Endothelial cell of umbilical vein (primary cell): Measurements from ENCODE around the gene KRTAP29-1. TPM values are rescaled to one million over a fixed set of nuclear protein-coding genes. Genes with fewer than 3 reads are reported as not detected.
"Not testable (repeated sequence)": the region's sequence is repeated elsewhere in the genome, so short reads cannot be mapped to it uniquely, and the experiment has no call there.

Experiments
- BruUV-seq: library from RNA; stranded (reverse); fragments of 400-500 nt; replicated peaks from 2 replicates; lab custom pipeline; 2021; lab: Mats Ljungman, UMichigan
- CTCF ChIA-PET: fragments of 300-600, 350-600 bp; sonication (Branson Sonifier 250); formaldehyde crosslinking; loops from one replicate; lab custom pipeline; 2021; ENCODE audit warnings: antibody characterized with exemption, inconsistent platforms; lab: Charles Lee
- POLR2A ChIA-PET: fragments of 300-600, 350-600 bp; sonication (Branson Sonifier 250); formaldehyde crosslinking; loops from one replicate; lab custom pipeline; 2021; ENCODE audit warnings: antibody characterized with exemption, inconsistent platforms; lab: Charles Lee
- DNase-seq: peaks from one replicate; pipeline ENCODE4 v3.0.0-alpha.2; 2011; ENCODE audit warnings: low read depth, low spot score
- FAIRE-seq: peaks from 2 replicates; lab custom pipeline; 2011; peaks lifted over from hg19 to GRCh38; lab: Jason Lieb, UNC
- H2AFZ ChIP-seq: 2 replicates; pipeline ENCODE4 v1.6.0; 2012; ENCODE audit warnings: low read depth, low read length, control low read depth, inconsistent platforms
- H3K27ac ChIP-seq: 2 replicates; pipeline ENCODE4 v1.5.1; 2011; ENCODE audit warnings: low read depth, mild to moderate bottlenecking, control low read depth, low read length, moderate library complexity; ENCODE audit not compliant: insufficient read depth
- H3K27me3 ChIP-seq, 2 experiments: 2 replicates each; pipeline versions ENCODE4 v1.6.0 to v1.6.1; 2011; ENCODE audit warnings: low read length in 2 of 2, mixed read lengths in 1 of 2; ENCODE audit not compliant: control insufficient read depth in 2 of 2, insufficient read depth in 2 of 2
- H3K36me3 ChIP-seq, 2 experiments: 2 replicates in 1 of 2; 3 replicates in 1 of 2; pipeline ENCODE4 v1.5.1; 2011; ENCODE audit warnings: low read length in 2 of 2, mild to moderate bottlenecking in 1 of 2, moderate library complexity in 1 of 2; ENCODE audit not compliant: control insufficient read depth in 2 of 2, insufficient read depth in 2 of 2; ENCODE audit errors: extremely low read depth in 1 of 2
- H3K4me1 ChIP-seq: 3 replicates; pipeline ENCODE4 v1.5.1; 2011; ENCODE audit warnings: mild to moderate bottlenecking, low read length; ENCODE audit not compliant: control insufficient read depth, insufficient read depth; ENCODE audit errors: extremely low read depth
- H3K4me2 ChIP-seq: 2 replicates; pipeline ENCODE4 v1.6.1; 2011; ENCODE audit warnings: low read length, control low read depth, mixed read lengths; ENCODE audit not compliant: insufficient read depth
- H3K4me3 ChIP-seq, 3 experiments: fragments of 200-600 bp in 1 of 3; sonication (generic), shearing (Covaris generic) in 1 of 3; replicated peaks in 1 of 3; 2 replicates each; pipeline ENCODE4 v1.5.1; 2011 to 2016; ENCODE audit warnings: control low read depth in 3 of 3, low read length in 3 of 3, mild to moderate bottlenecking in 2 of 3, inconsistent platforms in 1 of 3, low read depth in 1 of 3, moderate library complexity in 1 of 3; ENCODE audit not compliant: insufficient read depth in 1 of 3
- H3K79me2 ChIP-seq: 2 replicates; pipeline ENCODE4 v1.6.0; 2012; ENCODE audit warnings: low read length, inconsistent platforms; ENCODE audit not compliant: control insufficient read depth, insufficient read depth
- H3K9ac ChIP-seq: replicated peaks from 2 replicates; pipeline ENCODE3; 2011; ENCODE audit warnings: low read length, control low read depth; ENCODE audit not compliant: insufficient read depth; ENCODE audit errors: extremely low read depth
- H3K9me1 ChIP-seq: replicated peaks from 3 replicates; pipeline ENCODE4 v1.6.0; 2011; ENCODE audit warnings: mild to moderate bottlenecking, low read length; ENCODE audit not compliant: control insufficient read depth, insufficient read depth; ENCODE audit errors: extremely low read depth
- H3K9me3 ChIP-seq: replicated peaks from 2 replicates; pipeline ENCODE4 v1.5.1; 2012; ENCODE audit warnings: low read length, inconsistent platforms; ENCODE audit not compliant: control insufficient read depth, insufficient read depth
- H4K20me1 ChIP-seq: replicated peaks from 2 replicates; pipeline ENCODE3; 2011; ENCODE audit warnings: mild to moderate bottlenecking, low read length; ENCODE audit not compliant: control insufficient read depth, insufficient read depth; ENCODE audit errors: extremely low read depth
- EZH2 ChIP-seq: IDR thresholded peaks from 2 replicates; pipeline ENCODE4 v1.6.1; 2012; ENCODE audit warnings: borderline replicate concordance, low read depth, mild to moderate bottlenecking, moderate library complexity, low read length, inconsistent platforms; ENCODE audit not compliant: severe bottlenecking
- FOS ChIP-seq: IDR thresholded peaks from 2 replicates; pipeline ENCODE4 v1.6.1; 2011; ENCODE audit warnings: mild to moderate bottlenecking, low read length, moderate library complexity, borderline replicate concordance; ENCODE audit not compliant: insufficient read depth
- GATA2 ChIP-seq: IDR thresholded peaks from 2 replicates; pipeline ENCODE4 v1.7.0; 2011; ENCODE audit warnings: low read depth, mild to moderate bottlenecking, moderate library complexity, mixed read lengths, low read length; ENCODE audit not compliant: insufficient read length, insufficient read depth
- JUN ChIP-seq: IDR thresholded peaks from 2 replicates; pipeline ENCODE4 v1.6.1; 2011; ENCODE audit warnings: borderline replicate concordance, low read depth; ENCODE audit not compliant: insufficient read length, insufficient read depth
- MAX ChIP-seq: IDR thresholded peaks from 2 replicates; pipeline ENCODE4 v1.6.1; 2011; ENCODE audit not compliant: insufficient read depth, insufficient read length
- MYC ChIP-seq: IDR thresholded peaks from one replicate; pipeline ENCODE4 v1.6.1; 2011; ENCODE audit warnings: mild to moderate bottlenecking, low read depth, low read length
- POLR2A ChIP-seq: IDR thresholded peaks from 2 replicates; pipeline ENCODE4 v1.6.1; 2012; ENCODE audit warnings: low read depth, mild to moderate bottlenecking, control low read depth, low read length
- POLR2AphosphoS5 ChIP-seq: IDR thresholded peaks from 2 replicates; pipeline ENCODE4 v1.6.1; 2012; ENCODE audit warnings: low read depth, mild to moderate bottlenecking, control low read depth, low read length, moderate library complexity; ENCODE audit not compliant: insufficient read depth
- dilution Hi-C: fragments of 300-500 bp; cut with MboI; formaldehyde crosslinking; loops from one replicate; pipeline ENCODE4 v1.15.0; 2019; ENCODE audit warnings: low sequenced_read_pairs; ENCODE audit not compliant: extremely low pct_ligation_motif_present
- intact Hi-C: fragments of 100-400 bp; cut with micrococcal nuclease; formaldehyde crosslinking; loops from one replicate; pipeline ENCODE4 v1.10.0; 2022
- polyA plus RNA-seq, 4 experiments: library from polyadenylated mRNA; depleted of rRNA in 3 of 4; stranded (reverse) in 3 of 4; unstranded in 1 of 4; fragments of >200 nt; gene quantifications; 2 replicates each; pipeline versions ENCODE4 v1.2.1 to v1.2.3, GENCODE V29; 2011 to 2012; ENCODE audit warnings: missing spikeins in 1 of 4
- total RNA-seq: library from RNA; stranded (reverse); gene quantifications from 2 replicates; pipeline ENCODE4 v1.2.3, GENCODE V29; 2021
- TF ChIP-seq, protein P1 (sequence below), 2 donors: IDR thresholded peaks; 1 replicate in 1 of 2; 2 replicates in 1 of 2; pipeline ENCODE4 v1.5.1; 2011; ENCODE audit warnings: low read length in 2 of 2, mild to moderate bottlenecking in 2 of 2, moderate library complexity in 2 of 2, control low read depth in 1 of 2, inconsistent platforms in 1 of 2, low read depth in 1 of 2; ENCODE audit not compliant: insufficient read depth in 1 of 2; ENCODE audit errors: extremely low read depth in 1 of 2

The KRTAP29-1 gene
- total and polyA plus RNA-seq, 2 donors (not counting 3 experiments of a cell fraction or from before 2014, with no cell fraction given): not detected

- H3K4me1 ChIP-seq: no peaks in the 10 kb centered on the region
- H3K9ac ChIP-seq: no peak overlapping the region
- BruUV-seq: no TSS peak
- POLR2A ChIA-PET: no interaction called here
- no peak overlapping the region for H2AFZ ChIP-seq
- dilution Hi-C loops (no loop called here), intact Hi-C loops (no loop called here)
- CTCF ChIA-PET: no interaction called here
- no peak overlapping the region for H3K4me3 ChIP-seq
- H3K9me1 ChIP-seq: no peaks in the 10 kb centered on the region
- DNase-seq (no peak), FAIRE-seq (no peak)
- H3K4me2 ChIP-seq: no peak overlapping the region
- no peaks in the 10 kb centered on the region for H3K9me3 ChIP-seq
- H3K27me3 ChIP-seq: no peaks in the 10 kb centered on the region
- H3K79me2 ChIP-seq: no peaks in the 10 kb centered on the region
- H4K20me1 ChIP-seq: no peaks in the 10 kb centered on the region
- no peak overlapping the region for H3K27ac ChIP-seq
- H3K36me3 ChIP-seq: no peaks in the 10 kb centered on the region
- TF ChIP-seq JUN (no peak), EZH2 (no peak), POLR2AphosphoS5 (no peak), FOS (no peak), MAX (no peak), GATA2 (no peak), MYC (no peak), POLR2A (no peak)
- TF ChIP-seq, protein P1, sequence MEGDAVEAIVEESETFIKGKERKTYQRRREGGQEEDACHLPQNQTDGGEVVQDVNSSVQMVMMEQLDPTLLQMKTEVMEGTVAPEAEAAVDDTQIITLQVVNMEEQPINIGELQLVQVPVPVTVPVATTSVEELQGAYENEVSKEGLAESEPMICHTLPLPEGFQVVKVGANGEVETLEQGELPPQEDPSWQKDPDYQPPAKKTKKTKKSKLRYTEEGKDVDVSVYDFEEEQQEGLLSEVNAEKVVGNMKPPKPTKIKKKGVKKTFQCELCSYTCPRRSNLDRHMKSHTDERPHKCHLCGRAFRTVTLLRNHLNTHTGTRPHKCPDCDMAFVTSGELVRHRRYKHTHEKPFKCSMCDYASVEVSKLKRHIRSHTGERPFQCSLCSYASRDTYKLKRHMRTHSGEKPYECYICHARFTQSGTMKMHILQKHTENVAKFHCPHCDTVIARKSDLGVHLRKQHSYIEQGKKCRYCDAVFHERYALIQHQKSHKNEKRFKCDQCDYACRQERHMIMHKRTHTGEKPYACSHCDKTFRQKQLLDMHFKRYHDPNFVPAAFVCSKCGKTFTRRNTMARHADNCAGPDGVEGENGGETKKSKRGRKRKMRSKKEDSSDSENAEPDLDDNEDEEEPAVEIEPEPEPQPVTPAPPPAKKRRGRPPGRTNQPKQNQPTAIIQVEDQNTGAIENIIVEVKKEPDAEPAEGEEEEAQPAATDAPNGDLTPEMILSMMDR (IDR thresholded peaks at IDR 0.05; ENCODE audit: extremely low read depth in 1 of 2, insufficient read depth in 1 of 2, low read depth in 1 of 2, low read length in 2 of 2): no peak
Measured at GRCh38 chr17:41256291-41256685, 46.4 kb downstream of the KRTAP29-1 start.

DNA sequence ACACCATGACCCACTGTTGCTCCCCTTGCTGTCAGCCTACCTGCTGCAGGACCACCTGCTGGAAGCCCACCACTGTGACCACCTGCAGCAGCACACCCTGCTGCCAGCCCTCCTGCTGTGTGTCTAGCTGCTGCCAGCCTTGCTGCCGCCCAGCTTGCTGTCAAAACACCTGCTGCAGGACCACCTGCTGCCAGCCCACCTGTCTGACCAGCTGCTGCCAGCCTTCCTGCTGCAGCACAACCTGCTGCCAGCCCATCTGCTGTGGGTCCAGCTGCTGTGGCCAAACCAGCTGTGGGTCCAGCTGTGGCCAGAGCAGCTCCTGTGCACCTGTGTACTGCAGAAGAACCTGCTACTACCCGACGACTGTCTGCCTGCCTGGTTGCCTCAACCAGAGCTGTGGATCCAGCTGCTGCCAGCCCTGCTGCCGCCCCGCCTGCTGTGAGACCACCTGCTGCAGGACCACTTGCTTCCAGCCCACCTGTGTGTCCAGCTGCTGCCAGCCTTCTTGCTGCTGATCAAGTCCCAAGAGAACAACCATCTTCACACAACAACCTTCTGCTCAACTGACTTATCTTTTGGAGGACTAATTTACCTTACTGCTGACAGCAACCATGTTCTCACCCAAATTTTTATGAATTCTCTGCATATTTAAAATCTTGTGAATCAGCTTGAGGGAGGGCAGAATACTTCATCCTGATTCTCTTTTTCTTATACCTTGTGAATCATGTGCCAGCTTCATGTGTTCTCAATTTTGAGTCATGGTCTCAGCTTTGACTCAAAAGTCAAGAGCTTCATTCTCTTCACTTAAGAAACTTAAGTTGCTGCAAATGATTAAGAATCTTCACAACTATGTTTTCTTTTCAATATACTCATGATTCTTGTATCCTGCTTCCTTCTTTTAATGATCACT is 47.0 kb downstream of the KRTAP29-1 start, which contains the start of gene KRTAP9-9:
Gene KRTAP9-9 (plus strand): TSS at position 4 of the 910 bp plus-strand sequence.
- H3K9me3 ChIP-seq, dilution Hi-C loops, CTCF ChIA-PET, H3K4me3 ChIP-seq, H4K20me1 ChIP-seq, H2AFZ ChIP-seq, H3K79me2 ChIP-seq, H3K27me3 ChIP-seq, FAIRE-seq, H3K27ac ChIP-seq, H3K9me1 ChIP-seq, H3K36me3 ChIP-seq, H3K4me1 ChIP-seq, H3K9ac ChIP-seq, H3K4me2 ChIP-seq, POLR2A ChIA-PET, intact Hi-C loops, BruUV-seq: not testable (repeated sequence)
- peak; percentile 0 for DNase-seq
